ENCODE data around the gene ATP8A2. TPM values are rescaled to one million over a fixed set of nuclear protein-coding genes. Genes with fewer than 3 reads are reported as not detected.
"Not testable (repeated sequence)": the region's sequence is repeated elsewhere in the genome, so short reads cannot be mapped to it uniquely, and the experiment has no call there.

Gene ATP8A2
- total RNA-seq, 2 experiments from 2014 or later: 1.6 to 1.7 TPM

- DNase-seq: no peak
- Mint-ChIP-seq H3K36me3 (peaks cover 1% of the 10 kb centered on the region), H3K4me1 (peaks cover 17% of the 10 kb centered on the region), H3K4me3 (no peak overlapping the region), H3K9me3 (no peaks in the 10 kb centered on the region), H3K27me3 (no peaks in the 10 kb centered on the region), H3K27ac (no peak overlapping the region)
Measured at GRCh38 chr13:25764378-25764777, 392.6 kb downstream of the ATP8A2 start.

- Mint-ChIP-seq H3K4me3 (no peak overlapping the region), H3K27ac (no peak overlapping the region), H3K27me3 (no peaks in the 10 kb centered on the region), H3K9me3 (no peaks in the 10 kb centered on the region), H3K36me3 (peaks cover 1% of the 10 kb centered on the region), H3K4me1 (peaks cover 17% of the 10 kb centered on the region)
- DNase-seq: no peak
Measured at GRCh38 chr13:25765266-25765665, 393.5 kb downstream of the ATP8A2 start.

DNA sequence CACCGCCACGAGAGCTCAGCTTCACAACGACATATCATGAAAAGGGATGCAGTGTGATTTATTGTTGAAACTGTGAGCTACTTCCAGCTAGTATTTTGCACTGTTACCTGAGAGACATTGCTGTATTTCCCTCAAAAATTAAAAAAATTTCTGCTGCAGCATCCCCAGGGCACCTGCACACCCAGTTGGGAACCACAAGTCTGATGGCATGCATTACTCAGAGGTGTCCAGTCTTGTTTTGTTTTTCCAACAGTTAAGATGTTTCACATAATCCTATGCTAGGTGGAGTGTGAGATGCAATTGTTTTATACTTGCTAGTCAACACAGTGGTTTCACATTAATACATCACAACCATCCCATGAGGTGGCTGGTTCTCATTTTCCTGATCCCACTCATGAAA, 394.8 kb downstream of the ATP8A2 start:
- H3K27me3 Mint-ChIP-seq: no peaks in the 10 kb centered on the region
- DNase-seq: no peak
- H3K9me3 Mint-ChIP-seq: no peaks in the 10 kb centered on the region

GRCh38 chr13:25766991-25767390, 395.2 kb downstream of the ATP8A2 start:
- Mint-ChIP-seq H3K36me3 (peaks cover 1% of the 10 kb centered on the region), H3K4me1 (peaks cover 28% of the 10 kb centered on the region), H3K4me3 (no peak overlapping the region), H3K27me3 (no peaks in the 10 kb centered on the region), H3K9me3 (no peaks in the 10 kb centered on the region), H3K27ac (no peak overlapping the region)
- no peak for DNase-seq

More for the DNA sequence above, 394.8 kb downstream of the ATP8A2 start:
- no peak overlapping the region for H3K4me3 Mint-ChIP-seq
- no peak overlapping the region for H3K27ac Mint-ChIP-seq
- peaks cover 24% of the 10 kb centered on the region for H3K4me1 Mint-ChIP-seq
- H3K36me3 Mint-ChIP-seq: peaks cover 1% of the 10 kb centered on the region

- H3K9me3 Mint-ChIP-seq: no peaks in the 10 kb centered on the region
- H3K4me3 Mint-ChIP-seq: no peak overlapping the region
- peaks cover 18% of the 10 kb centered on the region for H3K4me1 Mint-ChIP-seq
- no peak for DNase-seq
- H3K36me3 Mint-ChIP-seq: peaks cover 1% of the 10 kb centered on the region
- H3K27ac Mint-ChIP-seq: no peak overlapping the region
- H3K27me3 Mint-ChIP-seq: no peaks in the 10 kb centered on the region
Measured at GRCh38 chr13:25768376-25768775, 396.6 kb downstream of the ATP8A2 start.

- Mint-ChIP-seq H3K4me1 (peaks cover 15% of the 10 kb centered on the region), H3K27ac (no peak overlapping the region), H3K4me3 (no peak overlapping the region), H3K36me3 (peaks cover 1% of the 10 kb centered on the region), H3K27me3 (no peaks in the 10 kb centered on the region), H3K9me3 (no peaks in the 10 kb centered on the region)
- no peak for DNase-seq
Measured at GRCh38 chr13:25768838-25769237, 397.1 kb downstream of the ATP8A2 start.

GRCh38 chr13:25770601-25771000, 398.8 kb downstream of the ATP8A2 start:
- Mint-ChIP-seq H3K36me3 (peaks cover 1% of the 10 kb centered on the region), H3K4me3 (no peak overlapping the region), H3K27me3 (no peaks in the 10 kb centered on the region), H3K27ac (no peak overlapping the region), H3K9me3 (no peaks in the 10 kb centered on the region), H3K4me1 (peaks cover 12% of the 10 kb centered on the region)
- DNase-seq: no peak

GRCh38 chr13:25771202-25771601, 399.4 kb downstream of the ATP8A2 start:
- Mint-ChIP-seq H3K36me3 (peaks cover 1% of the 10 kb centered on the region), H3K27ac (no peak overlapping the region), H3K27me3 (no peaks in the 10 kb centered on the region), H3K9me3 (no peaks in the 10 kb centered on the region), H3K4me1 (peaks cover 12% of the 10 kb centered on the region), H3K4me3 (no peak overlapping the region)
- DNase-seq: no peak

GRCh38 chr13:25771641-25772478, 400.1 kb downstream of the ATP8A2 start:
- H3K4me3 Mint-ChIP-seq: no peak overlapping the region

DNA sequence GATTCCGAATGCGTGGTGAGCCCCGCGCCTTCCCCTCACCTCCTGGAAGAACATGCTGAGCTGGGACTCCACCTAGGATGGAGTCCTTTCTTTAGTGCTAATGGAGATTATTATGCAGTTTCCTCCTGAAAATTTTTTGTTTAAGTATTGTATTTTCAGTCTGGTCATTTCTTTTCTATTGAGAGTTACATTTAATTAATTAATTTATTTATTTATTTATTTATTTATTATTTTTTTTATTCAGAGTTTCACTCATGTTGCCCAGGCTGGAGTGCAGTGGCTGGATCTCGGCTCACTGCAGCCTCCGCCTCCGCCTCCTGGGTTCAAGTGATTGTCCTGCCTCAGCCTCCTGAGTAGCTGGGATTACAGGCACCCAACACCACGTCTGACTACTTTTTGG, 400.8 kb downstream of the ATP8A2 start:
- not testable (repeated sequence) for H3K27me3 Mint-ChIP-seq, DNase-seq, H3K36me3 Mint-ChIP-seq, H3K9me3 Mint-ChIP-seq, H3K4me3 Mint-ChIP-seq, H3K27ac Mint-ChIP-seq
- H3K4me1 Mint-ChIP-seq: peaks cover 12% of the 10 kb centered on the region

More at GRCh38 chr13:25771641-25772478, 400.1 kb downstream of the ATP8A2 start:
- no peaks in the 10 kb centered on the region for H3K9me3 Mint-ChIP-seq
- H3K27me3 Mint-ChIP-seq: no peaks in the 10 kb centered on the region
- H3K36me3 Mint-ChIP-seq: no peaks in the 10 kb centered on the region
- H3K27ac Mint-ChIP-seq: no peak overlapping the region
- peaks cover 12% of the 10 kb centered on the region for H3K4me1 Mint-ChIP-seq
- no peak for DNase-seq

- H3K4me1 Mint-ChIP-seq: peaks cover 12% of the 10 kb centered on the region
- H3K27ac Mint-ChIP-seq, H3K27me3 Mint-ChIP-seq, DNase-seq, H3K9me3 Mint-ChIP-seq, H3K36me3 Mint-ChIP-seq, H3K4me3 Mint-ChIP-seq: not testable (repeated sequence)
Measured at GRCh38 chr13:25774056-25774455, 402.3 kb downstream of the ATP8A2 start.

- H3K27me3 Mint-ChIP-seq: no peaks in the 10 kb centered on the region
- no peak overlapping the region for H3K27ac Mint-ChIP-seq
- no peak overlapping the region for H3K4me3 Mint-ChIP-seq
- no peak for DNase-seq
- H3K4me1 Mint-ChIP-seq: peaks cover 12% of the 10 kb centered on the region
- no peaks in the 10 kb centered on the region for H3K9me3 Mint-ChIP-seq
- no peaks in the 10 kb centered on the region for H3K36me3 Mint-ChIP-seq
Measured at GRCh38 chr13:25775275-25775674, 403.5 kb downstream of the ATP8A2 start.

GRCh38 chr13:25775986-25776385, 404.2 kb downstream of the ATP8A2 start:
- DNase-seq: no peak
- Mint-ChIP-seq H3K27me3 (no peaks in the 10 kb centered on the region), H3K4me1 (peaks cover 11% of the 10 kb centered on the region), H3K27ac (no peak overlapping the region), H3K9me3 (no peaks in the 10 kb centered on the region), H3K4me3 (no peak overlapping the region), H3K36me3 (no peaks in the 10 kb centered on the region)

GRCh38 chr13:25776722-25777121, 404.9 kb downstream of the ATP8A2 start:
- Mint-ChIP-seq H3K27me3 (no peaks in the 10 kb centered on the region), H3K4me3 (no peak overlapping the region), H3K9me3 (no peaks in the 10 kb centered on the region), H3K27ac (no peak overlapping the region), H3K4me1 (peaks cover 4% of the 10 kb centered on the region), H3K36me3 (no peaks in the 10 kb centered on the region)
- no peak for DNase-seq

- no peaks in the 10 kb centered on the region for H3K27me3 Mint-ChIP-seq
- no peak overlapping the region for H3K27ac Mint-ChIP-seq
- no peaks in the 10 kb centered on the region for H3K9me3 Mint-ChIP-seq
- DNase-seq: no peak
- H3K4me3 Mint-ChIP-seq: no peak overlapping the region
- no peaks in the 10 kb centered on the region for H3K4me1 Mint-ChIP-seq
- H3K36me3 Mint-ChIP-seq: no peaks in the 10 kb centered on the region
Measured at GRCh38 chr13:25777509-25777908, 405.7 kb downstream of the ATP8A2 start.

DNA sequence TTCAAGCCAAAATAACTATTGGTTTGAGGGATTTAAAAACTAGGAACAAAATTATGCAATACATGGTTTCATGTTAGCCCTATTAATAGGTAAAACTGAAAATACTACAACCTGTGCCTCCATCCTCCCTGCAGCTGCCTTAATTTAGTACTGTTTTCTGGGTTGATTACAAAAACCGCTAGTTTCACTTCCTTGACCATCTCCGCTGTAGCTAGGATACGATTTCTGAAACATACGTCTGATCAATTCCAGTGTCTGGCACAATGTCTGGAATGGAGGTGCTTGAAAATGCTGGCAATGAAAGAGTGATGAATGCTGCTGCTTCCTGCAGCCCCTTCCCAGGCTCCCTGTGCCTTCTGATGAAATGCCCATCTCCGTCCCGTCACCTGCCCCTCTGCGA, 406.6 kb downstream of the ATP8A2 start:
- Mint-ChIP-seq H3K9me3 (no peaks in the 10 kb centered on the region), H3K4me1 (no peaks in the 10 kb centered on the region), H3K27ac (no peak overlapping the region), H3K36me3 (no peaks in the 10 kb centered on the region), H3K27me3 (no peaks in the 10 kb centered on the region), H3K4me3 (no peak overlapping the region)
- no peak for DNase-seq

Data from activated naive CD8-positive, alpha-beta T cell treated with anti-CD3 and anti-CD28 coated beads for 36 hours (primary cell).